ENCODE data around the gene TMEM132C.

TMEM132C gene

GRCh38 chr12:128707488-128707887, 440.5 kb downstream of the TMEM132C start:
- no peak for DNase-seq (ENCODE audit: low read depth in 2 of 2)

DNA sequence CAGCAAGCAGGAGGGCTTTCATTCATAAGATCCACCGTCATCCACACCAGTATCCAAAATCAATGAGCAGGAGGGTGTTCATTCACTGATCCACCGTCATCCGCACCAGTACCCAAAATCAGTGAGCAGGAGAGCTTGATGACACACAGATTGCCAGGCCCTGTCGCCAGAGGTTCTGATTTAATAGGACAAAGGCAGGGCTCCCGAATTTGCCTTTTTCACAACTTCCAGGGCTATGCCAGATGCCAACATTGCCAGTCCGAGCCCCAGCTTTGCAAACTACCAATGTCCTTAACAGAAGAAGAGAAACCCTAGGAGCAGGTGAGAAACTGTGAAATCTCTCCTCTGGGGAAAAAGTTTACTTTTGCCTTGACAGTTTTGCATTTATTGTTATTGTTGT, 441.8 kb downstream of the TMEM132C start:
- DNase-seq (ENCODE audit: low read depth in 2 of 2), result no peak

DNA sequence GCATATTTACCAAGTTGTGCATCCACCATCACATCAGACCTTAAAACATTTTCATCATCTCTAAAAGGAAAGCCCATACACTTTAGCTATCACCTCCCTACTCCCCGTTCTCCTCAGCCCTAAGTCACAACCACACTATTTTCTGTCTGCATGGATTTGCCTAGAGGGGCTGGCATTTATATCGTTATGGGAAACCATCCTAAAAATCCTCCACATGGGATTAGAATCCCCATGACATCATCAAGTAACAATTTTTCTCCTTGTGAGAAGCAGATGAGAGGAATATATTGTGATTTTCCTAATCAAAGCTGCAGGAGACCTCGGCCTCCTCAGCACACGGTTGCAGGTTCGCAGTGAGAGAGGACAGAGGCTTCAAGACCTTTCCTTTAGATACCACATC, 442.7 kb downstream of the TMEM132C start:
- DNase-seq (ENCODE audit: low read depth in 2 of 2), result no peak

DNA sequence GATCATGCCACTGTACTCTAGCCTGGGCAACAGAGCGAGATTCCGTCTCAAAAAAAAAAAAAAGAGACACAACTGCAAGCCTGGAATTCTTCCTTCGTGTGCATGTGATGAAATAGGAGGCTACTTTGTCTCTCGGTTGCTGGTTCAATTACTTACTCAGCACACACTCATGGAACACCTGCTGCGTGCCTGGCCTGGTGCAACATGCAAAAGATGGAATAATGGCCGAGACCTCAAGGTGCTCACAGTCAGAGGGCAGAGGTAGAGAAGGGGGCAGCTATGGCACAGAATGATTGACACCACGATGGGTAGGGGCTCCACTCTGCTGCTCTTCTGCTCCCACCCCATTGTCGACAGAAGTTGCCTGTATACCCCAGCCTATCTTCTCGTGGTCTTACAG, 444.5 kb downstream of the TMEM132C start:
- DNase-seq (ENCODE audit: low read depth in 2 of 2), result no peak

DNA sequence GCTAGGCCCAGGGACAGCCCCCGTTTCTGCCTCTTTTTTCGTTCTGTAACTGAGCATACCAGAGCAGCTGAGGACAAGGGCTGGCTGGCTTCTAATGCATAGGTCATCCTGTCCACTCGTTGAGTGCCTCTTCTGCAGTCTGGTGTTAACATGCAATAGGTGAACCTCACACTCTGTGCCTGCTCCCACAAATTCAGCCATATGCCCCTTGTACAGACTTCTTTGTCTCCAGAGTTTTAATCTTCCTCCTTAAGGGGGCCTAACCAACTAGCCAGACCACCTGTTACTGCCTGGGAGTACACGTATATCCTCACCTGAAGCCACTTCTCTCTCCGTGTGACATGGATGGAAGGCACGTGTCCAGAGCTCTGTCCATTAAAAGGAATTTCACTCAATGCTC, 445.7 kb downstream of the TMEM132C start:
- no peak for DNase-seq (ENCODE audit: low read depth in 2 of 2)

DNA sequence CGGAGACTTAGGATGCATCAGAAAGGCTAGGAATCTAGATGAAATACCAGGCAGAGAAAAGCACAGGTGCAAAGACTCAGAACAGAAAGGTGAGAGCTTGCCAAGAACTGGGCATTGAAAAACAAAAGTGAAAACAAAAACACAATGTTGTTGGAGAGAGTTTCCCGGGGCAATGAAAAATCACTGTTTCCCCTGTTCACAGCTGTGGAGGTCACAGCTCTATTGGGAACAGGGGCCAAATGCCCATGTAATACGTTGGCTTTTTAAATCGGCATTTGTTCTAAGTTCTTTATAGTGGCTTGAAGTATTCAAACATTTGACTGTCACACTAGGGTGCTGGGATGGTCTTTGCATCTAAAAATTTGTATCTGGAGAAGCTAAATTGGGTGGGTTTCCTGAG, 448.5 kb downstream of the TMEM132C start:
- no peak for DNase-seq (ENCODE audit: low read depth in 2 of 2)

GRCh38 chr12:128724468-128725046, 457.6 kb downstream of the TMEM132C start:
- DNase-seq (ENCODE audit: low read depth in 2 of 2), result no peak

DNA sequence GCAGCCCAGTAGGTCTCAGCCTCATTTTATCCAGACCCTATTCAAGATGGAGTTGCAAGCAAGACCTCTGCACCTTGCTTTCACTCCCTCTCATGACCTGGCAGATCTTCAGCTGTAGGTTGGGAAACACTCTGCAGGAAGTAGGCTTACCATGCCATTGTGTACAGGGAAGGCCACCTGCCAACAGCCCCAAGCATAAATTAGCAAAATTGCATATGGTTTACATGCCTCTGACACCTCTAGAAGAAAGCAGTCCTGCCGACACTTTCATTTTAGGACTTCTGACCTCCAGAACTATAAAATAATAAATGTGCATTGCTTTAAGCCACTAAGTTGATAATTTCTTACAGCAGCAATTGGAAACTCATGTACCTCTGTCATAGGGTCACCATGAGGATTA, 459.9 kb downstream of the TMEM132C start:
- no peak for DNase-seq (ENCODE audit: low read depth in 2 of 2)

DNA sequence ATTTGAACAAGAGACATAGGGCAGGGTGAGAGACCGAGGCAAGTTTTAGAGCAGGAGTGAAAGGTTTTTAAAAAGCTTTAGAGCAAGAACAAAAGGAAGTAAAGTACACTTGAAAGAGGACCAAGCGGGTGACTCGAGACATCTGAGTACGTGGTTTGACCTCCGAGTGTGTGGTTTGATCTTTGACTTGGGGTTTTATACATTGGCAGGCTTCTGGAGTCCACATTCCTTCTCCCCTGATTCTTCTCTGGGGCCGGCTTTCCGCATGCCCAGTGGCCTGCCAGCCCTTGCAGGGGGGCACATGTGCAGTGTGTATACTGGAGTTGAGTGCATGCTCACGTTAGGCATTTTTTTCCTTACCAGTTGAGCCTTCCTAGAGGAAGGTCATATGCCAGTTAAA, 460.5 kb downstream of the TMEM132C start:
- DNase-seq (ENCODE audit: low read depth in 2 of 2), result no peak

GRCh38 chr12:128727999-128728398, 461.0 kb downstream of the TMEM132C start:
- no peak for DNase-seq (ENCODE audit: low read depth in 2 of 2)

- no peak for DNase-seq (ENCODE audit: low read depth in 2 of 2)
These were observed 462.7 kb downstream of the TMEM132C start for GRCh38 chr12:128729628-128730121.

DNA sequence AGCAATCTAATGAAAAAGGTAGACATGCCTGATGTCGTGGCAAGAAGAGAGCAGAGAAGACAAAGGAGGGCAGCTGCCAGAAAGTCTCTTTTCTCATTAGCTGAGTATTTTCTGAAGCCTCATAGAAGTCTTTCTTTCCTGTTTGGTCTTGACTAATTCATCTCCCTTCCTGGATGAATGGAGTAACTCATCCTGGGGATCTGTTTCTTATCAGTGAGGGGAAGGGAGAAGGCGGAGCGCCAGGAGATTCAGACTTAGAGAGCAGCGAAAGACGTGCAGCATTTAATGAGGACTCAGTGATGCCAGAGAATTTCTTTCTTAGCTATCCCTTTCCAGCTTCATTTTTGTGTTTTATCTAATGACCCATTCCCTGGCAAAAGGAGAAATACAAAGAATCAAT, 467.4 kb downstream of the TMEM132C start:
- no peak for DNase-seq (ENCODE audit: low read depth in 2 of 2)

- DNase-seq (ENCODE audit: low read depth in 2 of 2), result no peak
These were observed 470.5 kb downstream of the TMEM132C start for GRCh38 chr12:128737292-128737966.

DNA sequence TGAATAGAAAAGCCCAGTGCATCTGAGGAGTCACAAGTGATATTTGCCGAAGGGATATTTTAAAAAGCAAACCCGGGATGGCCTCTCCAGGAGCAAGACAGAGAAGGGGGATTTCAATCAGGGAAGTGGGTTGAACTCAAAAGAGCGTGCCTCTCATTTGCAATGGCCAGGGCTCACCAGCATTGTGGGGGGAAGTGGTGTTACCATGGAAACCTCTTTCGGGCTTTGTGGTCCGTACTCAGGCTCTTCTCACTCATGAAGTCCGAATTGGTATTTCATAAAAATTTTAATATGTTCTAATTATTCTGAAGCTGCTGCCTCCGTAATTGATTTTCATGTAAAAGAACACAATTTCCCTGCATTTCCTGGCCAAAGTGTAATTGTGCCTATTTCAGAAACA, 476.9 kb downstream of the TMEM132C start:
- no peak for DNase-seq (ENCODE audit: low read depth in 2 of 2)

DNA sequence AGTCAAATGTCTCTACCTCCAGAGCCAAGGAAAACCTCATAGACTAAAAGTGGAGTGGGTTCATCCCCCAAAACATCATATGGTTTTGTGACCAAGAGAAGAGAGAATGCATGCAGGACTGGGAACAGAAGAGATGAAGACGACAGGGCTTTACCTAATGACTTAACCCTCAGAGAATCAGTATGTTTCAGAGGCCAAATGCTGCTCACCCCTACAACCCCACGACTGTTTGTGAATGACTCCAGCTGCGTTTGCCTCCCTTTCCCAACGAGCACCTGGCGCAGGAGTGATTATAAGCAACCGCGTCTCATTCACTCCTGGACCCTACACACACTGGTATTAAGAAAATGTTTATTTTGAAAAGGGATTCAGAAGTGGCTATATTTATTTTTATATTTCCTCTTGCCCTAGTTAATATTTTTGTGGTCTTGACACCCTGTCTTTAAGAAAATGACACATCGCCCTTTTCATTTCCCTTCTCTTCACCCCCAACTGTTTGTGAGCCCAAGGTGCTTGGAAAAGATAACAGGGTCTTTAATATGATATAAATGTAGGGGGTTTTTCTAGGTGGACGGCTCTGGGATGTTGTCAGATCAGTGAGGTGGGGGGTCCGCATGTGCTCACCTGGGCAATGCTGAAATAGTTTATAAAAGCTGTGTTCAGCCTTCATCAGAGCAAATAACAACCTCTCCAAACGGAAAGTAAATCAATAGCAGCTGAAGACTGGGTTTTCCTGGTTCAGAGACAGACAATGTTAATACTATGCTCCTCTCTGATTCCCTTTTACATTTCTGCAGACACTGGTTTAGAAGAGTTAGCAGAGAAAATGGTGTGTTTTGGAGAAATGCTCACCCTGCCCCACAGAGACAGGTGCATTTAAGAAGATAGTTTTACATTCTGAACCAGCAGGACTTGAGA, 479.1 kb downstream of the TMEM132C start:
- DNase-seq (ENCODE audit: low read depth in 2 of 2), result no peak

DNA sequence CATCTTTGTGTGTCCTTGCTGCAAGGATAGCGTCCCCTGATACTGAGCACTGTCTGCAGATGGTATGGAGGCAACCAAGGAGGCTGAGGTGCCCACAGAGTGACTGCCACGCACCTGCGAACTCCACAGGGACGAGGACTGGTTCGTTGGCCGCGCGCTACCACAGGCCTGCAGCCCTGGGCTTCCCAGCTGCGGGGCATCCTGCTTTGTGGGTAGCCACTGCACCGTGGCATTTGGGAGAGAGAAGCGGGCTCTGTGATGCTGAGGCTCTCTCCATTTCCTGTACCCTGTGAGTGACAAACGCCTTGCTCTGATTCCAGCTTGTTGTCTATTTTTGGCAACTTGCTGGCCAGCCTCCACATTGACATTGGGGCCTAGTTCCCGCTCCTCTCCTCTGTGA, 480.5 kb downstream of the TMEM132C start:
- no peak for DNase-seq (ENCODE audit: low read depth in 2 of 2)

- DNase-seq (ENCODE audit: low read depth in 2 of 2), result no peak
These were observed 485.4 kb downstream of the TMEM132C start for GRCh38 chr12:128752386-128752785.

- no peak for DNase-seq (ENCODE audit: low read depth in 2 of 2)
These were observed 486.5 kb downstream of the TMEM132C start for GRCh38 chr12:128753438-128753837.

DNA sequence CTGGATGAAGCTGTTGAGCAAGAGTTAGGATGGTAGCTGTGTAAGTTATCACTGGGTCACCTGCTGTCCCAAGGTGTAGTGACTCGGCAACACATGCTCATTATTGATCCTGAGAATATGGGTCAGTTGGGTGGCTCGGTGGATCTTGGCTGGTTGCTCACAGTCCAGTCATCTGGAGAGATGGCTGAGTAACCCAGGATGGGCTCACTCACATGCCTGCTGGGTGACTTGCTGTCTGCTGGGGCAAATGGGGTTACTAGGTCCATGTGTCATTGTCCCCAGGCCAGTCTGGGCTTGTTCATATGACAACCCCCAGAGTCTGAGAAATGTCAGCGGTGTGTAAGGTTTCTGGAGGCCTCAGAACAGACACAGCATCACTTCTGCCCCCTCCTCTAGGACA, 487.3 kb downstream of the TMEM132C start:
- no peak for DNase-seq (ENCODE audit: low read depth in 2 of 2)

DNA sequence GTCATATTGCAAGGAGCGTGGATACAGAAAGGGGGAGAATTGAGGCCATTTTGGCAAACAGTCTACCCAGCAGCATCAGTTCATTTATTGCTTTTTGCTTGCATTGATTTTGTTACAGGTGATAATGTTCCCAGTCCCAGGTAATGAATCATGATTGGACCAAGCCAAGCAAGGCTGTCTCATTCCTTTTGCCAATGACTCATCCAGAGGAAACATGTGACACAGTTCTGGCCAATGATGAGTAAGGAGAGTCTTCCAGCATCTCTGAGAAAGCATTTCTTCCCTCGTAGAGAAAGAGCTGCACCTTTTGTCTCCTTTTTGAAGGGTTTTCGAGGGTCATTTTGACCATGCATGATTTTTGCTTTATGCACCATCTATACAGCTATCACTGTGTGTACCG, 488.6 kb downstream of the TMEM132C start:
- no peak for DNase-seq (ENCODE audit: low read depth in 2 of 2)

All from activated CD4-positive, alpha-beta T cell treated with anti-CD3 and anti-CD28 coated beads for 24 hours (primary cell).